MM.1S (cell line): ENCODE measurements around the gene CNNM2.

Source experiments
- DNase-seq: peaks from one replicate; pipeline ENCODE4 v3.0.0-alpha.2; 2015
- H2AFZ ChIP-seq: fragments of 300-600 bp; sonication (generic); 2 replicates; pipeline ENCODE4 v1.6.0; 2016; ENCODE audit warnings: antibody characterized with exemption, low read length
- H3F3A ChIP-seq: fragments of 300-600 bp; sonication (generic); 2 replicates; pipeline ENCODE4 v1.6.1; 2016; ENCODE audit warnings: mild to moderate bottlenecking, antibody characterized with exemption, low read length, moderate library complexity, mixed read lengths; ENCODE audit not compliant: insufficient read depth
- H3K27ac ChIP-seq: fragments of 300-600 bp; sonication (generic); 2 replicates; pipeline ENCODE4 v1.5.1; 2016; ENCODE audit warnings: mild to moderate bottlenecking, low read length
- H3K27me3 ChIP-seq: fragments of 300-600 bp; sonication (generic); replicated peaks from 2 replicates; pipeline ENCODE4 v1.6.0; 2016; ENCODE audit warnings: low read length; ENCODE audit not compliant: insufficient read depth
- H3K36me3 ChIP-seq: fragments of 300-600 bp; sonication (generic); replicated peaks from 2 replicates; pipeline ENCODE4 v1.6.1; 2016; ENCODE audit warnings: mild to moderate bottlenecking, low read length, mixed read lengths; ENCODE audit not compliant: insufficient read depth
- H3K4me1 ChIP-seq: fragments of 300-600 bp; sonication (generic); 2 replicates; pipeline ENCODE4 v1.6.1; 2016; ENCODE audit warnings: low read length, mixed read lengths
- H3K4me2 ChIP-seq: fragments of 300-600 bp; sonication (generic); 2 replicates; pipeline ENCODE4 v1.6.0; 2016; ENCODE audit warnings: low read depth, low read length
- H3K4me3 ChIP-seq: fragments of 300-600 bp; sonication (generic); 2 replicates; pipeline ENCODE4 v1.5.1; 2016; ENCODE audit warnings: low read length, mixed read lengths
- H3K79me2 ChIP-seq: fragments of 300-600 bp; sonication (generic); 2 replicates; pipeline ENCODE4 v1.6.1; 2016; ENCODE audit warnings: mixed run types, low read length, mixed read lengths
- H3K9ac ChIP-seq: fragments of 300-600 bp; sonication (generic); 2 replicates; pipeline ENCODE4 v1.6.1; 2016; ENCODE audit warnings: low read length, mixed read lengths
- H3K9me2 ChIP-seq: fragments of 300-600 bp; sonication (generic); replicated peaks from 2 replicates; pipeline ENCODE4 v1.6.1; 2016; ENCODE audit warnings: mild to moderate bottlenecking, low read length, mixed read lengths; ENCODE audit not compliant: insufficient read depth
- H3K9me3 ChIP-seq: fragments of 300-600 bp; sonication (generic); replicated peaks from 2 replicates; pipeline ENCODE4 v1.6.1; 2016; ENCODE audit warnings: mild to moderate bottlenecking, low read length, mixed read lengths; ENCODE audit not compliant: insufficient read depth
- H4K20me1 ChIP-seq: fragments of 300-600 bp; sonication (generic); 2 replicates; pipeline ENCODE4 v1.6.1; 2016; ENCODE audit warnings: mild to moderate bottlenecking, low read length, moderate library complexity, mixed read lengths; ENCODE audit not compliant: insufficient read depth
- EZH2 ChIP-seq: fragments of 300-600 bp; sonication (generic); optimal IDR thresholded peaks from 2 replicates; pipeline ENCODE3; 2017; ENCODE audit warnings: low read depth, mild to moderate bottlenecking, antibody characterized with exemption, low read length, mixed read lengths
- EZH2phosphoT487 ChIP-seq: fragments of 300-600 bp; sonication (generic); IDR thresholded peaks from 2 replicates; pipeline ENCODE4 v1.6.1; 2018; ENCODE audit warnings: antibody characterized with exemption, low read length
- TF ChIP-seq, protein P1 (sequence below): fragments of 300-600 bp; sonication (generic); IDR thresholded peaks from 2 replicates; pipeline ENCODE4 v1.5.1; 2016; ENCODE audit warnings: antibody characterized with exemption, low read length, mixed read lengths

Gene CNNM2

GRCh38 chr10:103109821-103110220 is 191.7 kb downstream of the CNNM2 start:
- DNase-seq, result no peak
- Histone ChIP-seq H3K79me2 (peaks cover 24% of the 10 kb centered on the region), H4K20me1 (no peaks in the 10 kb centered on the region), H3K27ac (no peak overlapping the region), H3K4me3 (no peak overlapping the region), H3K9me3 (no peaks in the 10 kb centered on the region), H3K4me1 (peaks cover 34% of the 10 kb centered on the region), H3K9me2 (no peaks in the 10 kb centered on the region), H3K9ac (no peak overlapping the region), H3K36me3 (no peaks in the 10 kb centered on the region; the same call in 1 of the 2 replicates), H2AFZ (no peak overlapping the region), H3K27me3 (no peaks in the 10 kb centered on the region), H3K4me2 (no peak overlapping the region), H3F3A (peaks cover 25% of the 10 kb centered on the region)
- TF ChIP-seq, protein P1, sequence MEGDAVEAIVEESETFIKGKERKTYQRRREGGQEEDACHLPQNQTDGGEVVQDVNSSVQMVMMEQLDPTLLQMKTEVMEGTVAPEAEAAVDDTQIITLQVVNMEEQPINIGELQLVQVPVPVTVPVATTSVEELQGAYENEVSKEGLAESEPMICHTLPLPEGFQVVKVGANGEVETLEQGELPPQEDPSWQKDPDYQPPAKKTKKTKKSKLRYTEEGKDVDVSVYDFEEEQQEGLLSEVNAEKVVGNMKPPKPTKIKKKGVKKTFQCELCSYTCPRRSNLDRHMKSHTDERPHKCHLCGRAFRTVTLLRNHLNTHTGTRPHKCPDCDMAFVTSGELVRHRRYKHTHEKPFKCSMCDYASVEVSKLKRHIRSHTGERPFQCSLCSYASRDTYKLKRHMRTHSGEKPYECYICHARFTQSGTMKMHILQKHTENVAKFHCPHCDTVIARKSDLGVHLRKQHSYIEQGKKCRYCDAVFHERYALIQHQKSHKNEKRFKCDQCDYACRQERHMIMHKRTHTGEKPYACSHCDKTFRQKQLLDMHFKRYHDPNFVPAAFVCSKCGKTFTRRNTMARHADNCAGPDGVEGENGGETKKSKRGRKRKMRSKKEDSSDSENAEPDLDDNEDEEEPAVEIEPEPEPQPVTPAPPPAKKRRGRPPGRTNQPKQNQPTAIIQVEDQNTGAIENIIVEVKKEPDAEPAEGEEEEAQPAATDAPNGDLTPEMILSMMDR, result no peak
- TF ChIP-seq EZH2phosphoT487 (no peak), EZH2 (no peak)

GRCh38 chr10:103110407-103110806 is 192.3 kb downstream of the CNNM2 start:
- DNase-seq, result no peak
- Histone ChIP-seq H3K27ac (peak overlapping the region; percentile 70; the same call in 1 of the 2 replicates), H3K4me1 (peaks cover 34% of the 10 kb centered on the region), H4K20me1 (no peaks in the 10 kb centered on the region), H3F3A (peaks cover 25% of the 10 kb centered on the region), H3K79me2 (peaks cover 24% of the 10 kb centered on the region), H3K36me3 (no peaks in the 10 kb centered on the region; the same call in 1 of the 2 replicates), H3K9ac (no peak overlapping the region), H3K9me2 (no peaks in the 10 kb centered on the region), H3K9me3 (no peaks in the 10 kb centered on the region), H3K4me2 (peak overlapping the region; percentile 52; the same call in 1 of the 2 replicates), H3K4me3 (no peak overlapping the region), H2AFZ (no peak overlapping the region), H3K27me3 (no peaks in the 10 kb centered on the region)
- TF ChIP-seq EZH2 (no peak), EZH2phosphoT487 (no peak)
- TF ChIP-seq, protein P1, result no peak

DNA sequence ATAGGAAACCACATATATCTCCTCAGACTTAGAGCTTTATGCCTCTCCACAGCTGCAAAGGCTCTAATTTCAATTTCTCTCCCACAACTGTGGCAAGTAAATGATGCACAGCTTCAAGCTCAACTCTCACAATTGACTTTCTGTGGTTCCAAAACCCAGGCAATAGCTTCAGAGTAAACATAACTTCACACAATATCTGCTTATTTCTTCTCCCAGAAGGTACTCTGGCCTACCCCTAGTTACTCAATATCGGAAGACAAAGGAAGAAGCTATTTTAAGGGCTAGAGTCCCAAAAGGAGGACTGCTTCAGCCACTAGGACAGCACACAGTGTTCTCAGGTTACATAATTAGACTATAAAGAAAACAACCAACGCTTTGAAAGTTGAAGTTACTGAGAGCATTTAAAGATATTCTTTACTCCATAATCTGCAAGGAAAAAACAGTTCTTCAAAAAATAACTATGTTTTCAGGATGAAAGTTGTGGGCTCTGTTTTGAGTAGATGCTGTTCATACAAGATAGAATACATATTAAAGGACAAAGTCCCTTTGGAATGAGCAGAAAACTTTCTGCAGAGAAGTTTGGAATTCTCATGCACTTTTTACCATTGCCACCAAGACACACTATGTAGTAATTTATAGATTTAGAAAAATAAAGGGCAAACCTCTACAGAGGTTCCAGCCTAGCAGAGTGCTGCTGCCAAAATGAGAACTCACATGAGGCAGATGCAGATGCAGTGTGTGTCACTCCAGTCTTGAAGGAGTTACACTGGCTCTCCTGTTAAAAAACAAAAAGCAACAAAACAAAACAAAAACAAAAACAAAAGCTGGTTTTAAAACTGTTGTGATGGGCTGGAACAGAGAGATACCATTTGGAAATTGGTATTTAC is 193.2 kb downstream of the CNNM2 start:
- peaks cover 25% of the 10 kb centered on the region for H3F3A ChIP-seq
- H3K9me3 ChIP-seq, result no peaks in the 10 kb centered on the region
- peaks cover 34% of the 10 kb centered on the region for H3K4me1 ChIP-seq
- H4K20me1 ChIP-seq, result no peaks in the 10 kb centered on the region
- peak overlapping the region; percentile 14; the same call in 1 of the 2 replicates for H3K4me3 ChIP-seq
- peak overlapping the region; percentile 20; the same call in 1 of the 2 replicates for H3K9ac ChIP-seq
- H3K9me2 ChIP-seq, result no peaks in the 10 kb centered on the region
- H3K36me3 ChIP-seq, result no peaks in the 10 kb centered on the region
- peak overlapping the region; percentile 70; the same call in 1 of the 2 replicates for H3K27ac ChIP-seq
- TF ChIP-seq, protein P1, result no peak
- no peak for TF ChIP-seq EZH2
- no peak for TF ChIP-seq EZH2phosphoT487
- DNase-seq, result peak; percentile 88
- peak overlapping the region; percentile 51 for H3K4me2 ChIP-seq
- H3K79me2 ChIP-seq, result peaks cover 24% of the 10 kb centered on the region
- H2AFZ ChIP-seq, result no peak overlapping the region
- no peaks in the 10 kb centered on the region for H3K27me3 ChIP-seq
